ENCODE measurements around the gene MYH13. TPM values are rescaled to one million over a fixed set of nuclear protein-coding genes. Genes with fewer than 3 reads are reported as not detected.

MYH13 gene
- total and polyA plus RNA-seq, 9 of the 15 experiments (the other 6 are each of a cell fraction or from before 2014, with no cell fraction given), result 0.01 TPM; not detected in 8

GRCh38 chr17:10261098-10261497 lies 111.7 kb downstream of the MYH13 start:
- no peak for ATAC-seq
- BruUV-seq (replicated peaks), result no TSS peak
- Histone ChIP-seq H3K79me2 (ENCODE audit: control insufficient read depth, insufficient read depth, low read length) (no peaks in the 10 kb centered on the region), H3K4me3 (no peak overlapping the region), H3K9me1 (ENCODE audit: control insufficient read depth, insufficient read depth, low read length) (no peaks in the 10 kb centered on the region), H3K27me3 (ENCODE audit: control insufficient read depth in 2 of 2, insufficient read depth in 2 of 2, low read length in 2 of 2) (no peaks in the 10 kb centered on the region), H3K27ac (ENCODE audit: extremely low read depth, low read depth, low read length) (no peak overlapping the region), H3K4me1 (replicated peaks in 1 of 2; ENCODE audit: control insufficient read depth in 2 of 2, insufficient read depth in 2 of 2, low read length in 2 of 2) (no peaks in the 10 kb centered on the region), H3K9me3 (replicated peaks; ENCODE audit: control insufficient read depth, insufficient read depth, low read depth, low read length) (no peaks in the 10 kb centered on the region), H2AFZ (ENCODE audit: low read depth, low read length) (no peak overlapping the region), H3K9ac (ENCODE audit: insufficient read depth in 1 of 2, low read depth in 2 of 2, low read length in 2 of 2) (no peak overlapping the region), H3K36me3 (ENCODE audit: control insufficient read depth, insufficient read depth, low read length) (no peaks in the 10 kb centered on the region), H3K4me2 (ENCODE audit: insufficient read depth, low read length) (no peak overlapping the region), H4K20me1 (replicated peaks; ENCODE audit: control insufficient read depth, insufficient read depth, low read length) (no peaks in the 10 kb centered on the region)
- ChIA-PET POLR2A (no interaction called here), CTCF (ENCODE audit: low intra/inter-chr PET ratio) (no interaction called here)
- 0% methylated on average over 3 of the region's 3 CpGs for WGBS (ENCODE audit: insufficient coverage, low coverage, missing lambda C conversion rate)
- FAIRE-seq, result no peak
- intact Hi-C loops (cut with micrococcal nuclease), result no loop called here
- DNase-seq (ENCODE audit: extremely low read depth in 1 of 4, low spot score in 3 of 4), result no peak
- in situ Hi-C loops (cut with MboI), result no loop called here
- no peak for TF ChIP-seq HSF4 (CRISPR knock-in tag; IDR thresholded peaks at IDR 0.05; ENCODE audit: borderline replicate concordance)
- TF ChIP-seq TCF15 (CRISPR knock-in tag; IDR thresholded peaks at IDR 0.05), result no peak
- no peak for TF ChIP-seq ZNF778 (CRISPR knock-in tag; IDR thresholded peaks at IDR 0.05)
- TF ChIP-seq NR4A1 (CRISPR knock-in tag; IDR thresholded peaks at IDR 0.05), result no peak
- TF ChIP-seq NR4A1 (tag; IDR thresholded peaks at IDR 0.05), result no peak
- no peak for TF ChIP-seq PHF20 (IDR thresholded peaks at IDR 0.05; ENCODE audit: partially characterized antibody)
- TF ChIP-seq E2F8 (IDR thresholded peaks at IDR 0.05; ENCODE audit: low read depth, partially characterized antibody), result no peak
- no peak for TF ChIP-seq ARHGAP35 (IDR thresholded peaks at IDR 0.05; ENCODE audit: partially characterized antibody)
- TF ChIP-seq JUND (IDR thresholded peaks at IDR 0.05; ENCODE audit: borderline replicate concordance, low read depth, low read length), result no peak
- TF ChIP-seq JUND (tag; IDR thresholded peaks at IDR 0.05; ENCODE audit: borderline replicate concordance, low read depth, low read length), result no peak
- TF ChIP-seq EGR1 (conservative IDR thresholded peaks at IDR 0.05), result no peak
- no peak for TF ChIP-seq MYC (IDR thresholded peaks at IDR 0.05; ENCODE audit: low read depth, low read length)
- TF ChIP-seq MYC (CRISPR knock-in tag; IDR thresholded peaks at IDR 0.05; ENCODE audit: borderline replicate concordance, low read depth), result no peak
- TF ChIP-seq HLTF (IDR thresholded peaks at IDR 0.05), result no peak
- no peak for TF ChIP-seq FOS (IDR thresholded peaks at IDR 0.05; ENCODE audit: extremely low read depth, insufficient read length)
- no peak for TF ChIP-seq SMAD1 (IDR thresholded peaks at IDR 0.05; ENCODE audit: low read depth, low read length, partially characterized antibody)
- no peak for TF ChIP-seq SNAPC5 (CRISPR knock-in tag; IDR thresholded peaks at IDR 0.05)
